ENCODE data around the gene CD200R1L. TPM values are rescaled to one million over a fixed set of nuclear protein-coding genes. Genes with fewer than 3 reads are reported as not detected.

Gene CD200R1L
- total and polyA plus RNA-seq, 2 experiments from 2014 or later: not detected

GRCh38 chr3:112767177-112767576, 79.5 kb downstream of the CD200R1L start:
- no peaks in the 10 kb centered on the region for H3K79me2 ChIP-seq
- 86% methylated on average over 2 of the region's 2 CpGs for WGBS (ENCODE audit: low lambda C conversion rate, missing lambda C conversion rate)
- no peak overlapping the region for H2AFZ ChIP-seq

More at GRCh38 chr3:112767177-112767576, 79.5 kb downstream of the CD200R1L start:
- H3K9me2 ChIP-seq (replicated peaks; ENCODE audit: insufficient read depth): no peaks in the 10 kb centered on the region
- no peaks in the 10 kb centered on the region for H3K4me1 ChIP-seq (ENCODE audit: insufficient read depth)
- H3K36me3 ChIP-seq (replicated peaks; ENCODE audit: insufficient read depth, low read depth): no peaks in the 10 kb centered on the region
- H3K9me3 ChIP-seq (ENCODE audit: low read depth): no peaks in the 10 kb centered on the region
- no peak for DNase-seq (ENCODE audit: low spot score)
- TF ChIP-seq EZH2 (IDR thresholded peaks at IDR 0.05; ENCODE audit: borderline replicate concordance) (no peak), EZH2phosphoT487 (IDR thresholded peaks at IDR 0.05; ENCODE audit: low read depth, severe bottlenecking, unreplicated experiment) (no peak), CTCF (IDR thresholded peaks at IDR 0.05; ENCODE audit: poor library complexity) (no peak)
- H4K20me1 ChIP-seq (ENCODE audit: insufficient read depth, poor library complexity, severe bottlenecking): no peaks in the 10 kb centered on the region
- no peak overlapping the region for H3K4me2 ChIP-seq
- no peak overlapping the region for H3K4me3 ChIP-seq
- H3K27me3 ChIP-seq: no peaks in the 10 kb centered on the region
- no peak overlapping the region for H3K27ac ChIP-seq

Other genes with a start within 250 kb of the CD200R1L start
- gene CCDC80, start 205.7 kb downstream of the CD200R1L start, total RNA-seq: 26.6 and 27.1 TPM in 2 replicates
- gene CCDC80, start 205.7 kb downstream of the CD200R1L start, polyA plus RNA-seq: 83.5 and 95.4 TPM in 2 replicates
- 0.20 and 0.93 TPM in 2 replicates for gene CD200R1, start 128.2 kb upstream of the CD200R1L start, total RNA-seq
- gene CD200R1, start 128.2 kb upstream of the CD200R1L start, polyA plus RNA-seq: 0.45 TPM in 1 of 2 replicates, not detected in the other
- 19.1 and 21.5 TPM in 2 replicates for gene GTPBP8, start 144.1 kb upstream of the CD200R1L start, total RNA-seq
- 9.0 and 11.8 TPM in 2 replicates for gene GTPBP8, start 144.1 kb upstream of the CD200R1L start, polyA plus RNA-seq